OCI-M2 (cell line): Measurements from ENCODE around the gene FAM50B.

Experiments used
- DNase-seq: peaks from one replicate; lab custom pipeline; 2025; ENCODE audit not compliant: unreplicated experiment; lab: John Stamatoyannopoulos, UW

The FAM50B gene

DNA sequence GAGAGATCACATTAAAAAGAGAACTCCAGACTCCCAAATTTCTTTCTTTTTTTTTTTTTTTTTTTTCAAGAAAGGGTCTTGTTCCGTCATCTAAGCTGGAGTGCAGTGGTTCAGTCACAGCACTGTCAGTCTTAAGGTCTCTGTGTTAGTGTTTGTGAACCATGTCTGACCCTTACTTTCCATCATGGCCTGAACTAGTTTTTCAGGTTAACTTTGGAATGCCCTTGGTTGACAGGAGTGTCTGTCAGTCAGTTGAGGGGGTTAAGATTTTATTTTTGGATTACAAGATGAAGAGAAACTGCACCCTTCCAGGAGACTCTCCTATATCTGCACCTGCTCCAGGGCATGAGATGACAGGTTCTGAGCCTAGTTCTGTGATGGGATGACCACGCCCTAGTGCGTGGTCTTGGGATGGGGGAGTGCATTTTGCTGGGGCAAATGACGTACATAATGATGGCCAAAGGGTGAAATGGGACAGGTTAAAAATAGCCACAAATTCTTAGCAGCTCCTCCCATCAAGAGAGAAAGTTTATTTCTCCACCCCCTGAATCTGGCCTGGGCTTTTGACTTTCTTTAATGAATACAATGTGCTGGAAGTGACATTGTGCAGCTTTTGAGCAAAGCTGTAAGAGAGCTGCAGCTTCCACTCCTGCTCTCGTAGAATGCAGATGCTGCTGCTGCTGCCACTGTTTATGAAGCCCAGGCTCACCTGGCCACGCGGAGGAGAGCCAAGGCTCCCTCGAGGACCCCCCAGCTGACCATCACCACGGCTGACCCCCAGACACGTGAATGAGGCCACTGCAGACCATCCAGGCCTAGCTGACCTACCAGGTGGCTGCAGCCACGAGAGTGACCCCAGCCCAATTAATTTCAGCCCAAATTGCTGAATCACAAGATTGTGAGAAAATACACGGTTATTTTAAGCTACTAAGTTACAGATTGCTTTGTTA lies 29.7 kb upstream of the FAM50B start:
- no peak for DNase-seq

- no peak for DNase-seq
Measured at GRCh38 chr6:3820563-3820962, 28.6 kb upstream of the FAM50B start.

DNA sequence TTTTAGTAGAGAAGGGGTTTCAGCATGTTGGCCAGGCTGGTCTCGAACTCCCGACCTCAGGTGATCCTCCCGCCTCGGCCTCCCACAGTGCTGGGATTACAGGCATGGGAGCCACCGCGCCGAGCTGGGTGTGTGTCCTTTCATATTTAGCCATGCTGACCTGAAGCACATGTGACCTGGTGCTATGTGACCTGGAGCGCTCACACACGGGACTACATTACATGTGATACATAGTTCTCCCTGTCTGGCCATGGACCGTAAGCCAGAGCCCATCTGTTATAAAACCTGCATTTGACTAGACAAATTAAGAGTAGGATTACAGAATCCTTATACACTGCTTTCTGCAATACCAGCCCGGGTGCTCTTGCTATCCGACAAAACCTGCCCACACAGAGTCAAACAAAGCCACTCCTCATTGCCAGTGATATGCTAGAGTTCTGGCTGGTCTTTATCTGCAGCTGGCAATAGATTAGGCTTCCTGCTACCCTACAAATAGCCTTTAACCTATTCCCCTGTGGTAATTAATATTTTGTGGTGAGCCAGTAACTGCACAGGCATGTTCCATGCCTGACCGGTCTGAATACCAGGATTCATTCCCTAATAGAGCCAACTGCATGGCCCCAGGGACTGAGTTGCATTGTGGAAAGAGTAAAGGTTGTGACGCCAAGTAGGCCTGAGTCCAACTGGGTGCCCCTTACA lies 26.3 kb upstream of the FAM50B start:
- no peak for DNase-seq

DNA sequence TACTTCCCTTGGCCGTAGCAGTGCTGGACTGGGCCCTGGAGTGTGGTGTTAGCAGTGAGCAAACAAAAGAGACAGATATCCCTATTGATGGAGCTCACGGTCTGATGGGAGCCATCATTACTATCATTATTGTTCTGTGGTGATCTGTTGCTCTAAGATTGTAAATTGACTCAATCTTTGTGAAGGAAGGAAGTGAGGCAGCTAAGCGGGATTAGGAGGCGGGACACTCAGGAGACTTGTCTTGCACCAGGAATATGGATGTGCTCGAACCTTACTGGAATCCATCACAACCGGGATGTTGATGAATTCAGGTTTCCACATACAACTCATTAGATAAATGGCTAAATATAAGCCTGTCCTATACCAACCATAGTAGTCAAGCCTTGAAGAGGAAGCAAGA lies 25.5 kb upstream of the FAM50B start:
- DNase-seq, result no peak

DNA sequence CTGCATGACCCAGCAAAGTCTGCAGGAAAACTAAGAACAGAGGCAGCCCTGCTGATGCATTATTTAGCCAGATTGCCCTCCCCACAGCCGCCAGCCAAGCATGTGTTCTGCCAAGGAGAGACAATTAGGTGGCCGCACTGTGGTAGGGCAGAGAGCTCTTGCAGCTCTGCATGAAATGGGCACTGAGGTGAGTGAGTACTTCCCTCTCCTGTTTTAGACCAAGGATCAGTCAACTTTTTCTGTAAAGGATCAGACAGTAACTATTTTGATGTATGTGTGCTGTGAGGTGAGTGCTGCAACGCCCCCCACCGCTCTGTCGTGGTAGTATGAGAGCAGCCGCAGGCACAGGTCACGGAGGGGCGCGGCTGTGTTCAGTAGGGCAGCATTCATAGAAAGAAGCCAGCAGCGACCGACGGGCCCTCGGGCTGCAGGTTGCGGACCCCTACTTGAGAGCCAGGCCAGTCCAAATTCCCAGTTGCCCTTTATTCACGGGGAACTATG lies 23.8 kb upstream of the FAM50B start:
- DNase-seq, result no peak

- DNase-seq, result no peak
Measured at GRCh38 chr6:3825851-3826581, 23.2 kb upstream of the FAM50B start.

DNA sequence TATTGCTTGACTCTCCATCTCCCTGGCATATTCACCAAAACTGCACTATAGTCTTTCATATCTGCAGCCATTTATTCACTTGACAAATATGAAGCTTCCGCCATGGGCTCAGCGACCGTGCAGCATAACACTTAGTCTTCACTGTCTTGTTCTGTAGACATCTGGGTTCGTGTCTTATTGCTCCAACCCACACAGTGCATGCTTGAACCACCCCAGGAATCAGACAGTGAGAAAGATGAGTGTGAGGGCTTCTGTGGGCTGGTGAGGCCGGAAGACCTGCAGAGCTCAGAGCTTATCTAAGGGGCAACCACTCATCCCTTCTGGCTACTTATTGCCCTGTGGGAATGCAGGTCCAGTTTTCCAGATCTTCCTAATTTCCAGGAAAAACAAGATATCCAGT lies 19.9 kb upstream of the FAM50B start:
- DNase-seq, result no peak

- no peak for DNase-seq
Measured at GRCh38 chr6:3830806-3831205, 18.4 kb upstream of the FAM50B start.

DNA sequence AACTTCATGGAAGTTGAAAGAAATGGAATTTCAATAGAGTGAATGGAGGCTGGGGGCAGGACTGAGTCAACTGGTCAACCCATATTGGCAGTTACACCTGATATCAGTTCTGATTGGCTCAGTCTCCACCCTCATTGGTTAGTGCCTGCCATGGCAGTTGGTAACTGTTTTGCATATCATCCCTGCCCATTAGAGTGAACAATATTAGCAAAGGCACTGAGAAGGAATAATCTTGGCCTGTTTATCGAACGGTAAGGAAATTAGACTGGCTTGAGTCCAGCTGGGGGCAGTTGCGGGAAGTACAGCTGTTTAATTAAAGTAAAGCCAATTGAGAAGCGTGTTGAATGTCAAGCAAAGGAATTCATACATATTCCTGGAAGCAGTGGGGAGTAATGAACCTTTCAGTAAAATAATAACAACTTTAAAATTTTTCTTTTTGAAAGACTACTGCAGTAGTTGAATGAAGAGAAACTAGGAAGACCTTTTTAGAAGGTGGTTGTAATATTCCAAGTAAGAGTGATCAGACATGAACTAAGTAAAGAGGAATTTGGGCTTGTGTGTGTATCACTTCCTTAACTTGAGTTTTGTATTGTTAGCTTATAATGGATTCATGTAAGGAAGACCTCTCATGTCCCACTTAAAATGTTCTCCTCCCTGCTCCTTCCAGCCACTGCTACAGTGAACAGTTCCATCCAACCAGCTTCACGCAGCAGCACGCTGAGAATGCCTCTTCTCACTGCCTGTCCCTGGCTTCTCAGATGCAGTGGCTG lies 17.2 kb upstream of the FAM50B start:
- DNase-seq, result no peak

DNA sequence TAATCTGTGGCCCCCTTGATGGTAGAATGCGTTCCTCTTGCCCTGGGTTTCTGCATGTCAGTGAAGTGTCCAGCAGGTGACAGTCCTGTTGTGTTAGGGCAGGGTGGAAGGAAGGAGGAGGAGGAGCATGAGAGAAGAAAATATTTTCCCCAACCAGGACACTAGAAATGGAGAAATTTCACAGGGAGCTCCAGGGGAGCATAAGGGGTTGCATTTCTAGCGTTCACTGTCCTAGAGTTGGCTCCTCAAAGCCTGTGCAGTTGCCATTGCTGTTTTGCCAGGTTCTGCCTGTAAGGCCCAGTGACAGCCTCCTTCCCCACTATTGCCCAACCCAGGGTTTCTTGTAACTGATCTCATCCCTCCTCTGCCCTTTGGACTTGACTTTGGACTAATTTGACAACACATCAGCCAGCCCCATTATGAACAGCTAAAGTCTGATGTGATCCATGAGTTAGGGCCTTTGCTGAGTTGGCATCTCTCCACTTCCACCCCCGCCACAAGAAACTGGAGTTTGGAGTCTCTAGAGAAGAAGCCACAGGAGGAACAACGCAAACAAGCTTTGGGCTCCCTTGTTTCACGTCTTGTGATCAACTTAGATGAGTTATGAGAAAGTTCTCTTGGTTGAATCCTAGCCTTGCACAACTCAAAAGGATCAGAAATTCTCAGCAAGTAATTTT lies 14.0 kb upstream of the FAM50B start:
- no peak for DNase-seq

DNA sequence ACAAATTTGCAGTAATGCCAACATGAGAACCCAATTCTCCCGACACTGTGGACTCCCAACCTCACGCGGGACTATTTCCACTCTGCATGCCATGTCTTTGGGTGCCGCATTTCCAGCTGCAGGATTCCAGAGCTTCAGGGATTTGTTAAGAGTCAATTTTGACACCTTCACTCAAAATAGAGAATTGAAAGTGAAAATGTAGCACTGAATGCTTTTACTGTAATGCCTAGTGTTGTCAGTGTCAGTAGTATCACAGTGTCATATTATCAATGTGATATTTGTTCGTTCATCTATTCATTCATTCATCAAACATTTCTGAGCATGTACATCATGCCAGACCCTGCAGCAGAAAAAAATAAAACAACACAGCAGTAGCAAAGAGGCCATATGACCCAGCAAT lies 13.4 kb upstream of the FAM50B start:
- DNase-seq, result no peak

- DNase-seq, result no peak
Measured at GRCh38 chr6:3836566-3836965, 12.6 kb upstream of the FAM50B start.

- no peak for DNase-seq
Measured at GRCh38 chr6:3837781-3838180, 11.4 kb upstream of the FAM50B start.

GRCh38 chr6:3838992-3839867 lies 9.9 kb upstream of the FAM50B start:
- DNase-seq, result no peak

- DNase-seq, result no peak
Measured at GRCh38 chr6:3841066-3841454, 8.1 kb upstream of the FAM50B start.

GRCh38 chr6:3841711-3842565 lies 7.2 kb upstream of the FAM50B start:
- no peak for DNase-seq

DNA sequence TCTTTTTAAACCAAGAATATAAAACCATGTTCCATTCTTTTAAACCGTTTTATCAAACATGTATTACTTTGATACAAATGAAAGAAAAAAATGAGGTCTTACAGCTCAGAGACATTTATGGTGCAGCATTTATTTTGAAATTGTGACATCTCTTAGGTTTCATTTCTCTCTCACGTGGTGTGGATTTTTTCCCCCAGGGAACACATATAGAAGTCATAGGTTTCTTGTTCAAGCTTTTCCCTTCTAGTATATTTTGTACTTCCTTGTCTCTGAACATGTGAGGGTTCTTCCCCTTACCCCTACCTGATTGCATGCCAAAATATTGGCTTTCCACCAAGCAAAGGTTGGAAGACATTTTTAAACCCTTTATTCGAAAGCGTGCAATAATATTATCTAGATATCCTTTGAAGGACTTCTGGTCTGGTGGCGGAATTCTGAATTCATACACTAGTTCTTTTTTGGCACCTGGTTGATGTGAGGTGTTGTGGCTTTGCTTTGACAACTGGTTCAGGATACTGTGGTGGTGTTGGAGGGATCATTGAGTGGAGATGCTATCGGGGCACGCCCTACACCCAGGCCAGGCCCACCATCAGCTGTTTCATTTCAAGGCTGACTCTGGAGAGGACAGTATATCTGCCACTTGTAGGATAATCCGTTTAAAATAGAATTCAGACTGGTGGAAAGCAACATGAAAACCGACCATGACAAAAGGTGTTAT lies 5.6 kb upstream of the FAM50B start:
- DNase-seq, result no peak

DNA sequence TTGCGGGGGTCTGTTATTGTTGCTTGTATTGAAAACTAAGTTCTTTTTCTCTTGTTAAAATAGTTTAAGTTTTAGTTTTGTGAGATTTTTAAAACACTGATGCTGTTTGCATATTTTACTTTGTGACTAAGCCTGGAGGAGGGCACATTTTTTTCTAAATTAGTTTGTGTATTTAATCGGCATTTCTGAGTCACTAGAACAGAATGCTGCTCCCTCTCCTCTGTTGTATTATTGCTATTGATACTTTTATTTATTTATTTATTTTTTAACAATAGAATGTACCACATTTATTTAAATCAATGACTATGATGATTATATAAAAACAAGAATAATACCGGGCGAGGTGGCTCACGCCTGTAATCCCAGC lies 5.1 kb upstream of the FAM50B start:
- DNase-seq, result no peak
